GM12891 (cell line): ENCODE data around the gene TASP1.

ENCODE experiments used
- PAX5 ChIP-seq: IDR thresholded peaks from 2 replicates; pipeline ENCODE4 v1.6.1; 2011; ENCODE audit warnings: low read length, moderate library complexity, mild to moderate bottlenecking; ENCODE audit not compliant: insufficient read depth, severe bottlenecking
- POLR2A ChIP-seq: IDR thresholded peaks from 2 replicates; pipeline ENCODE4 v1.6.1; 2011; ENCODE audit warnings: low read depth, low read length, control low read depth
- POLR2AphosphoS5 ChIP-seq: IDR thresholded peaks from 2 replicates; pipeline ENCODE4 v1.6.1; 2011; ENCODE audit warnings: low read depth, low read length, control low read depth
- POU2F2 ChIP-seq: IDR thresholded peaks from 2 replicates; pipeline ENCODE4 v1.6.1; 2011; ENCODE audit warnings: low read depth, mild to moderate bottlenecking, control low read depth, low read length, moderate library complexity
- SPI1 ChIP-seq: IDR thresholded peaks from 2 replicates; pipeline ENCODE4 v1.6.1; 2011; ENCODE audit warnings: low read depth, low read length, control low read depth
- TAF1 ChIP-seq: IDR thresholded peaks from 2 replicates; pipeline ENCODE4 v1.6.1; 2011; ENCODE audit warnings: low read depth, low read length, control low read depth

- TF ChIP-seq POLR2A (no peak), POLR2AphosphoS5 (no peak), TAF1 (no peak), PAX5 (no peak), POU2F2 (no peak), SPI1 (no peak)
Measured at GRCh38 chr20:13442986-13443385, 195.7 kb downstream of the TASP1 start.
